Stimulated activated CD4-positive, alpha-beta T cell treated with anti-CD3 and anti-CD28 coated beads, Interleukin-12 subunit alpha, Interleukin-12 subunit beta, amount 100 ng/mL, for 24 hours (primary cell): ENCODE data around the gene HLA-DQA1.
"Not testable (repeated sequence)": the region's sequence is repeated elsewhere in the genome, so short reads cannot be mapped to it uniquely, and the experiment has no call there.

Experiments used
- DNase-seq, 2 experiments: peaks; one replicate each; pipeline ENCODE4 v3.0.0-alpha.2; 2020; ENCODE audit warnings: low read depth in 2 of 2

Gene HLA-DQA1

GRCh38 chr6:32622545-32623401 is 14.4 kb upstream of the HLA-DQA1 start:
- DNase-seq, result peak; percentile 5 to 22

- DNase-seq, result no peak
Observed at GRCh38 chr6:32623693-32624092, 13.5 kb upstream of the HLA-DQA1 start.

- DNase-seq, result no peak
Observed at GRCh38 chr6:32624565-32624964, 12.6 kb upstream of the HLA-DQA1 start.

- no peak for DNase-seq
Observed at GRCh38 chr6:32625137-32625536, 12.1 kb upstream of the HLA-DQA1 start.

- no peak for DNase-seq
Observed at GRCh38 chr6:32627249-32627648, 10.0 kb upstream of the HLA-DQA1 start.

- no peak for DNase-seq
Observed at GRCh38 chr6:32627831-32628230, 9.4 kb upstream of the HLA-DQA1 start.

GRCh38 chr6:32629793-32630192 is 7.4 kb upstream of the HLA-DQA1 start:
- DNase-seq, result not testable (repeated sequence)

- no peak for DNase-seq
Observed at GRCh38 chr6:32635526-32636123, 1.6 kb upstream of the HLA-DQA1 start.

GRCh38 chr6:32637883-32638282 is 677 bp downstream of the HLA-DQA1 start:
- no peak for DNase-seq

- no peak for DNase-seq
Observed at GRCh38 chr6:32638532-32639219, 1.5 kb downstream of the HLA-DQA1 start.

GRCh38 chr6:32639440-32640394 is 2.5 kb downstream of the HLA-DQA1 start:
- no peak for DNase-seq

GRCh38 chr6:32641122-32641521 is 3.9 kb downstream of the HLA-DQA1 start:
- DNase-seq, result no peak

GRCh38 chr6:32641785-32642719 is 4.8 kb downstream of the HLA-DQA1 start:
- not testable (repeated sequence) for DNase-seq

- DNase-seq, result no peak
Observed at GRCh38 chr6:32642720-32643106, 5.5 kb downstream of the HLA-DQA1 start.

GRCh38 chr6:32643904-32644303 is 6.7 kb downstream of the HLA-DQA1 start:
- DNase-seq, result no peak

- DNase-seq, result no peak
Observed at GRCh38 chr6:32645047-32645703, 8.0 kb downstream of the HLA-DQA1 start.

GRCh38 chr6:32655203-32655710 is 18.1 kb downstream of the HLA-DQA1 start:
- no peak for DNase-seq

- not testable (repeated sequence) for DNase-seq
Observed at GRCh38 chr6:32657329-32657728, 20.1 kb downstream of the HLA-DQA1 start.

GRCh38 chr6:32657819-32658218 is 20.6 kb downstream of the HLA-DQA1 start:
- DNase-seq, result not testable (repeated sequence)
